Body of pancreas (tissue), 4 donors: ENCODE measurements around the gene IFI6. TPM values are rescaled to one million over a fixed set of nuclear protein-coding genes. Genes with fewer than 3 reads are reported as not detected.

Source experiments
- ATAC-seq: fragments of 150-250 bp; one replicate; pipeline ENCODE4 v1.9.1; 2016
- DNase-seq, 4 donors: peaks; one replicate each; pipeline ENCODE4 v3.0.0-alpha.2; 2019
- H3K27ac ChIP-seq, 4 donors: fragments of 200-600 bp; sonication (generic); 1 replicate in 3 of 4; 2 replicates in 1 of 4; pipeline versions ENCODE4 v1.5.1 to v1.6.1; 2016 to 2019; ENCODE audit warnings: mild to moderate bottlenecking in 1 of 4, mixed read lengths in 1 of 4, moderate library complexity in 1 of 4
- H3K27me3 ChIP-seq, 2 donors: fragments of 200-600 bp; sonication (generic); one replicate each; pipeline ENCODE4 v1.6.0; 2016; ENCODE audit warnings: mild to moderate bottlenecking in 1 of 2
- H3K36me3 ChIP-seq, 2 donors: fragments of 200-600 bp; sonication (generic); replicated peaks in 1 of 2; 2 replicates each; pipeline ENCODE4 v1.5.1; 2016; ENCODE audit warnings: low read depth in 2 of 2; ENCODE audit not compliant: insufficient read depth in 1 of 2
- H3K4me1 ChIP-seq: fragments of 200-600 bp; sonication (generic); one replicate; pipeline ENCODE4 v1.6.0; 2016
- H3K4me3 ChIP-seq, 2 donors: fragments of 200-600 bp; sonication (generic); 1 replicate in 1 of 2; 2 replicates in 1 of 2; pipeline ENCODE4 v1.5.1; 2016 to 2019
- H3K9me3 ChIP-seq, 3 donors: fragments of 200-600 bp; sonication (generic); 1 replicate in 2 of 3; 2 replicates in 1 of 3; pipeline ENCODE4 v1.5.1; 2016
- CTCF ChIP-seq, 7 experiments: fragments of 450-650 bp in 4 of 7; fragments of 200-600 bp in 3 of 7; sonication (generic) in 3 of 7; IDR thresholded peaks; one replicate each; pipeline ENCODE4 v1.5.1; 2016 to 2019; ENCODE audit warnings: antibody characterized with exemption in 7 of 7
- POLR2A ChIP-seq, 3 donors: fragments of 450-650 bp; IDR thresholded peaks; one replicate each; pipeline ENCODE4 v1.6.1; 2016; ENCODE audit warnings: antibody characterized with exemption in 3 of 3, mild to moderate bottlenecking in 2 of 3
- WGBS, 2 donors: methylation state at CpG; one replicate each; pipeline ENCODE4 v1.1.5; 2017; 5-methylcytosine and 5-hydroxymethylcytosine counted together
- intact Hi-C: fragments of 100-400 bp; cut with DNase I; formaldehyde crosslinking; loops from one replicate; pipeline ENCODE4 v1.15.1; 2023
- total RNA-seq, 2 donors: library from RNA; depleted of rRNA; stranded (reverse); fragments of >200 nt; gene quantifications; one replicate each; pipeline ENCODE4 v1.1.0, GENCODE V29; 2016

The IFI6 gene
- total RNA-seq, 2 donors from 2014 or later: 54.0 to 58.0 TPM

DNA sequence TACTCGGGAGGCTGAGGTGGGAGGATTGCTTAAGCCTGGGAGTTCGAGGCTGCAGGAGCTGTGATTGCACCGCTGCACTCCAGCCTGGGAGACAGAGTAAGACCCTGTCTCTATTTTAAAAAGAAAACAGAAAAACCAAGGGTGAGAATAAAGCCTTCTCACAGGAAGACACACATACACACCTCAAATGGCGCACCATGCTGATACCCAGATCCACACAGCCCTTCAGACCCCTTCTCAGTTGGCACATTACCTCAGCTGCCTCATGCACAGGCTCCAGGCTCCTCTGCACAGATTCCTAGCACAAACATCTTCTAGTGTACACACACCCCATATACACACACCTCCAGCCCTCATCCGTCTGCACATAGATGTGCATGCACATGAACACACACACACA, 44.9 kb downstream of the IFI6 start:
- no peak for ATAC-seq
- H3K27me3 ChIP-seq: no peaks in the 10 kb centered on the region
- H3K4me1 ChIP-seq: no peaks in the 10 kb centered on the region
- intact Hi-C loops: no loop called here
- H3K36me3 ChIP-seq: no peaks in the 10 kb centered on the region
- H3K4me3 ChIP-seq: no peak overlapping the region
- TF ChIP-seq CTCF (IDR thresholded peaks at IDR 0.05) (no peak), POLR2A (IDR thresholded peaks at IDR 0.05) (no peak)
- DNase-seq: no peak
- peak overlapping the region in 1 of 4 donors; percentile 56 for H3K27ac ChIP-seq
- no peaks in the 10 kb centered on the region for H3K9me3 ChIP-seq
- 87 to 90% methylated on average over 5 of the region's 5 CpGs for WGBS, 2 donors

DNA sequence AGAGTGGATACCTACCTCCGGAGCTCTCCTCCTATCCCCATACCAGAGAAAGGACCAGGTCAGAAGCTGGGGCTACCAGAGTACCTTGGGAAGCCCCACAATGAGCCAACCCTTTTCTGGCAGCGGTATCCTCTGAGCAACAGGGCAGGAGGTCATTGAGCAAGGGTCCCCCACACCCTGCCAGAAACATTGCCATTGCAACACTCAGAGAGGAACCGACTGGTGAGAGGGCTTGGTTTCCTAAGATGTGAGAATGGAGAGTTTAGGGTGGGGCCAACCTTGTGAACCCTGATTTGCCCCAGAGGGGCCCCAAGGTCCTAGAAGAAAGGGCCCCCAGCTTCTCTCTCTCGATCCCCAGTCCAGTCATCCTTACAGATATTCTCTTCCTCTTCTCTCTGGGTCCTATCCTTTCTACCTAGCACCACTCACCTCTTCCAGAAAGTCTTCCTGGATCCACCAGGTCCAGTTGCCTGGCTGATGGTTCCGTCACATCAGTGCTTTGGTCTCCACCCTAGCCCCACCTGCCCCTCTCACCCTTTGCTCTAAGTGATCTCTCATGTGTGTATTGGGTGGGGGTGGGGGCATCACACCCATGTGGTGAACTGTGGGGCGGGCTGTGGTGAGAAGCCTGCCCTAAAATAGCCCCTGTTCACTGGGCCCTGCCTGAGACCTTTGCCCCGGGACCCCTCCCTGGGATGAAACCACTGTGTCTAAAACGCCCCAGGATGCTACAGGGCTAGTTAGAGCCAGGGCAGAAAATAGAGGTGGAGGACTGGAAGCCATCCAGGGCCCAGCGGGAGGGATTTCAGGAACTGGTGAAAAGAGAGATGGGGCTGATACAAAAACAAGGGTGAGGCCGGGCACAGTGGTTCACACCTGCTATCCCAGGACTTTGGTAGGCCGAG, 45.7 kb downstream of the IFI6 start:
- no peaks in the 10 kb centered on the region for H3K27me3 ChIP-seq
- peak in 1 of 4 donors; percentile 67 for DNase-seq
- 72 to 83% methylated on average over 11 of the region's 11 CpGs for WGBS, 2 donors
- no peaks in the 10 kb centered on the region for H3K9me3 ChIP-seq
- ATAC-seq: no peak
- H3K4me3 ChIP-seq: no peak overlapping the region
- no peaks in the 10 kb centered on the region for H3K36me3 ChIP-seq
- intact Hi-C loops: no loop called here
- peaks cover 5% of the 10 kb centered on the region for H3K4me1 ChIP-seq
- peak overlapping the region in 1 of 4 donors; percentile 56 for H3K27ac ChIP-seq
- TF ChIP-seq POLR2A (IDR thresholded peaks at IDR 0.05) (no peak), CTCF (IDR thresholded peaks at IDR 0.05) (no peak)

GRCh38 chr1:27624467-27625178, 47.4 kb downstream of the IFI6 start:
- H3K4me3 ChIP-seq: no peak overlapping the region
- no peaks in the 10 kb centered on the region for H3K27me3 ChIP-seq
- no peaks in the 10 kb centered on the region for H3K36me3 ChIP-seq
- TF ChIP-seq POLR2A (IDR thresholded peaks at IDR 0.05) (no peak), CTCF (IDR thresholded peaks at IDR 0.05) (no peak)
- H3K9me3 ChIP-seq: no peaks in the 10 kb centered on the region
- intact Hi-C loops: no loop called here
- DNase-seq (no peak), ATAC-seq (no peak)
- H3K27ac ChIP-seq: no peak overlapping the region
- WGBS, 2 donors: 54 to 56% methylated on average over 7 of the region's 7 CpGs
- H3K4me1 ChIP-seq: peaks cover 7% of the 10 kb centered on the region

DNA sequence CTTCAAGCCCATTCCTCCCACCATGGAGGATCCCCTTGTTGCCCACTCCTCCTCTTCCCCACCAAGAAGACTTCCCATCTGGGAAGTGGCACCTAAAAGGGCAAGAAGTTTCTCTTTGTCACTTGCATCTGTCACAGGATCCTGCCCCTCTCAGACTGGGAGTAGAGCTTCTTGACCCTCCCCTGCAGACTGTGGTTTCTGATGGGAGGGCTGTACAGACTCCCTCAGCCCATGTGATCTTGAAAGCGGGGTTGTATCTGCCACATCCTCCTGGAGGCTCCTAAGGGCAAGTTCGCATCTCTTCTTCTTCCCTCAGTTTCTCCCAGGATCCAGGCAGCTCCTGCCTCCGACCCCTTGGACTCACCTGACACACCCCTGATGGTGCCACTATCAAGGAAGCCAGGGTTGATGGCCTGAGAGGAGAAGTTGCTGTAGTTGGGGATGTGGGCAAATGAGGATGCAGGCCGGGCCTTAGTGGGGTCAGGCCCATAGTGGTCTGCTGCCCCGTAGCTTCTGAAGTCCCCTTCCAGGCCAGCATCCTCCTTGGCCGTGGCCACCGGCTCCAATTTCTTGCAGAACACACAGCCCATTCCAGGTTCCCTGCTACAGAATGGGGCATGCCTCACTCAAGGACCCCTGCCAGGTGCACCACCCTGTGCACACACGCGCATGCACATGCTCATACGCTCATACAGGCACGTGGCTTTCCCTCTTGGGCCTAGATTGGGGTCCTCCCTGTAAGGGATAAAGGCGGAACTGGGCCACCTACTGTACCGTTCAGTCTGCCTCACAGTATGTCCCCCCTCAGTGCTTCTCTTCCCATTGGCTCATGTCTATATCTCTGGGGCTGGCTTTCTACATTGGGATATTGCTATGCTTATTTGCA, 48.4 kb downstream of the IFI6 start:
- Histone ChIP-seq H3K9me3 (no peaks in the 10 kb centered on the region), H3K27ac (no peak overlapping the region), H3K4me1 (peaks cover 7% of the 10 kb centered on the region), H3K27me3 (no peaks in the 10 kb centered on the region), H3K4me3 (no peak overlapping the region), H3K36me3 (no peaks in the 10 kb centered on the region)
- WGBS, 2 donors: 81 to 83% methylated on average over 7 to 13 of the region's 13 CpGs
- intact Hi-C loops: no loop called here
- no peak for ATAC-seq
- TF ChIP-seq POLR2A (IDR thresholded peaks at IDR 0.05) (no peak), CTCF (IDR thresholded peaks at IDR 0.05) (no peak)
- no peak for DNase-seq
